PC-9 (cell line): ENCODE data around the gene PAX8. TPM values are rescaled to one million over a fixed set of nuclear protein-coding genes. Genes with fewer than 3 reads are reported as not detected.

ENCODE experiments used
- BruUV-seq: library from RNA; stranded (reverse); fragments of 400-500 nt; replicated peaks from 2 replicates; lab custom pipeline; 2021; lab: Mats Ljungman, UMichigan
- CTCF ChIA-PET: fragments of 300-600 bp; sonication (Branson Sonifier 250); formaldehyde crosslinking; loops from one replicate; lab custom pipeline; 2022; ENCODE audit warnings: antibody characterized with exemption; lab: Charles Lee
- POLR2A ChIA-PET: fragments of 300-600 bp; sonication (Branson Sonifier 250); formaldehyde crosslinking; loops from one replicate; lab custom pipeline; 2022; ENCODE audit warnings: antibody characterized with exemption; ENCODE audit not compliant: unreplicated experiment; lab: Charles Lee
- DNase-seq, 2 experiments: peaks; one replicate each; pipeline versions ENCODE4 v3.0.0 to v3.0.0-alpha.2; 2015 to 2022; ENCODE audit warnings: mixed read lengths in 1 of 2
- H2AFZ ChIP-seq: fragments of 200-600 bp; sonication (generic); 2 replicates; pipeline ENCODE4 v1.8.1; 2017; ENCODE audit warnings: antibody characterized with exemption
- H3F3A ChIP-seq: fragments of 200-600 bp; sonication (generic); 2 replicates; pipeline ENCODE4 v1.8.1; 2017; ENCODE audit warnings: antibody characterized with exemption, mild to moderate bottlenecking, low read depth; ENCODE audit not compliant: insufficient read depth
- H3K27ac ChIP-seq: fragments of 200-600 bp; sonication (generic); 2 replicates; pipeline ENCODE4 v1.6.1; 2016; ENCODE audit warnings: mixed run types
- H3K27me3 ChIP-seq: fragments of 200-600 bp; sonication (generic); 2 replicates; pipeline ENCODE4 v1.6.1; 2016; ENCODE audit warnings: low read depth, mixed run types; ENCODE audit not compliant: insufficient read depth
- H3K36me3 ChIP-seq: fragments of 200-600 bp; sonication (generic); 2 replicates; pipeline ENCODE4 v1.6.1; 2016; ENCODE audit warnings: low read depth, mixed run types
- H3K4me1 ChIP-seq: fragments of 200-600 bp; sonication (generic); replicated peaks from 2 replicates; pipeline ENCODE4 v1.6.1; 2016; ENCODE audit warnings: mixed run types; ENCODE audit not compliant: insufficient read depth
- H3K4me2 ChIP-seq: fragments of 200-600 bp; sonication (generic); 2 replicates; pipeline ENCODE4 v1.6.1; 2017; ENCODE audit warnings: mixed run types
- H3K4me3 ChIP-seq: fragments of 200-600 bp; sonication (generic); 2 replicates; pipeline ENCODE4 v1.6.1; 2016; ENCODE audit warnings: mixed run types
- H3K79me2 ChIP-seq: fragments of 200-600 bp; sonication (generic); 2 replicates; pipeline ENCODE4 v1.6.1; 2017; ENCODE audit warnings: low read depth, mixed run types
- H3K9me2 ChIP-seq: fragments of 200-600 bp; sonication (generic); 2 replicates; pipeline ENCODE4 v1.8.1; 2017; ENCODE audit warnings: mild to moderate bottlenecking; ENCODE audit not compliant: insufficient read depth
- H3K9me3 ChIP-seq: fragments of 200-600 bp; sonication (generic); 2 replicates; pipeline ENCODE4 v1.8.1; 2016; ENCODE audit warnings: low read depth; ENCODE audit not compliant: insufficient read depth
- H4K20me1 ChIP-seq: fragments of 200-600 bp; sonication (generic); 2 replicates; pipeline ENCODE4 v1.8.1; 2017; ENCODE audit not compliant: insufficient read depth
- CTCF ChIP-seq: fragments of 200-600 bp; sonication (generic); conservative IDR thresholded peaks from 2 replicates; pipeline ENCODE4 v1.6.1; 2017; ENCODE audit warnings: mixed run types, antibody characterized with exemption, mild to moderate bottlenecking, moderate library complexity
- EZH2 ChIP-seq: fragments of 200-600 bp; sonication (generic); IDR thresholded peaks from 2 replicates; pipeline ENCODE4 v1.8.0; 2017; ENCODE audit warnings: antibody characterized with exemption, low read depth
- intact Hi-C: fragments of 100-400 bp; cut with micrococcal nuclease; formaldehyde crosslinking; loops from one replicate; pipeline ENCODE4 v1.10.0; 2022; ENCODE audit not compliant: unreplicated experiment
- total RNA-seq: library from RNA; stranded (reverse); gene quantifications from 2 replicates; pipeline ENCODE4 v1.2.3, GENCODE V29; 2021

The PAX8 gene
- total RNA-seq, 1 experiment from 2014 or later, result 5.8 TPM

GRCh38 chr2:113283704-113284284 lies 5.1 kb upstream of the PAX8 start:
- Histone ChIP-seq H3F3A (peaks cover 47% of the 10 kb centered on the region), H3K4me2 (peak overlapping the region; percentile 63), H3K79me2 (no peaks in the 10 kb centered on the region), H3K27ac (peak overlapping the region; percentile 99), H3K36me3 (no peaks in the 10 kb centered on the region), H3K4me3 (no peak overlapping the region), H2AFZ (no peak overlapping the region), H4K20me1 (no peaks in the 10 kb centered on the region), H3K9me3 (no peaks in the 10 kb centered on the region), H3K4me1 (peaks cover 72% of the 10 kb centered on the region), H3K27me3 (no peaks in the 10 kb centered on the region), H3K9me2 (no peaks in the 10 kb centered on the region)
- peak; percentile 93 to 98 for DNase-seq
- intact Hi-C loops, result loop anchor here (1.0 kb wide), 4 partner anchors 42 to 204 kb away; no protein-coding TSS in a partner anchor
- no TSS peak for BruUV-seq
- ChIA-PET CTCF (interaction anchor here (0.6 kb wide), 1 partner anchor 80 kb away, joined by 4 read pairs; no protein-coding TSS in a partner anchor), POLR2A (interaction anchor here (0.6 kb wide), 3 partner anchors 18 to 398 kb away, joined by 3 to 16 read pairs (median 8); no protein-coding TSS in a partner anchor)
- TF ChIP-seq EZH2 (no peak), CTCF (no peak)

DNA sequence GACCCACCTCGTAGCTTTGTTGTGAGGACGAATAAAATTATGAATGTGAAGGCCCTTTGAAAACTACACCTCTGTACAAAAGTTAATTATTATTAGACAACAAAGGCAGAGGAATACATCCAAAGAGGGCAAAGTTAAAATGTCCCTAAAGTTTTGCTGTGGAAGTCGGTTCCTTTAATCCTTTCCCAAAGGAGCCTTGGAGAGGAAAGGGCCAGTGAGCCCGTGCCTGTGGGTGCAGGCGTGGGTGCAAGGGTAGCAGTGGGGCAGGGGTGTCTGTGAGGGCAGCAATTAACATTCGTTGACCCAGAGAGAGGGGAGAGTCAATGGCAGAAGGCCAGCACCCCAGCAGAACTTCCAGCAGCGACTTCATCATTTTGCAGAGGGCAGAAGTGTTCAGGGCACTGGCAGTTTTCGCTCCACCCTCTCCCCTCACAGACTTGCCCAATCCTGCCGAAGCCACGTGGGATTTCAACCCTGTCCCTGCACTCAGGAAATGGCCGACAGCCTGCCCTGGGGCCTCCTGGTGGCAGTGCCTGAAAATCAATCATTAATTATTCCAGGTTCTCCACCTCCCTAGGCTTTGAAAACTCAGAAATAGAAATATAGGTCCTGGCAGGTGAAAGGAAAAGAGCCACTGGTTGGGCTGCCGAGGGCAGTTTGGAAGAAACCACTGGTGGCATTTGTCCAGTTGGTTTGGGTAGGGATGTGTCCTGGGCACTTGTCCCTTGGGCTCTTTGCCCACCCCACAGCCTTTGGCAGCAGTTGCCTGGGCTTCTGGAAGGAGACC lies 4.2 kb upstream of the PAX8 start:
- H3K4me1 ChIP-seq, result peaks cover 65% of the 10 kb centered on the region
- H3K27ac ChIP-seq, result peak overlapping the region; percentile 99
- peak overlapping the region; percentile 60 for H3K4me2 ChIP-seq
- no peaks in the 10 kb centered on the region for H4K20me1 ChIP-seq
- no peaks in the 10 kb centered on the region for H3K27me3 ChIP-seq
- no peaks in the 10 kb centered on the region for H3K79me2 ChIP-seq
- H3K4me3 ChIP-seq, result no peak overlapping the region
- H3F3A ChIP-seq, result peaks cover 47% of the 10 kb centered on the region
- intact Hi-C loops, result loop anchor here (1.0 kb wide), 3 partner anchors 42 to 87 kb away; no protein-coding TSS in a partner anchor
- TF ChIP-seq EZH2 (no peak), CTCF (peak; percentile 54; the same call in 1 of the 2 replicates)
- peak; percentile 62 to 79 for DNase-seq
- H3K36me3 ChIP-seq, result no peaks in the 10 kb centered on the region
- peak overlapping the region; percentile 36; the same call in 1 of the 2 replicates for H2AFZ ChIP-seq
- CTCF ChIA-PET, result interaction anchor here (0.6 kb wide), 1 partner anchor 79 kb away, joined by 4 read pairs; no protein-coding TSS in a partner anchor
- no peaks in the 10 kb centered on the region for H3K9me3 ChIP-seq
- TSS peak; percentile 76 for BruUV-seq
- H3K9me2 ChIP-seq, result no peaks in the 10 kb centered on the region
- POLR2A ChIA-PET, result no interaction called here

GRCh38 chr2:113281910-113282746 lies 3.4 kb upstream of the PAX8 start:
- Histone ChIP-seq H3K79me2 (no peaks in the 10 kb centered on the region), H3K27ac (peak overlapping the region; percentile 99), H2AFZ (peak overlapping the region; percentile 36; the same call in 1 of the 2 replicates), H3K9me2 (no peaks in the 10 kb centered on the region), H3K4me1 (peaks cover 57% of the 10 kb centered on the region), H3K9me3 (no peaks in the 10 kb centered on the region), H3F3A (peaks cover 44% of the 10 kb centered on the region), H4K20me1 (no peaks in the 10 kb centered on the region), H3K27me3 (no peaks in the 10 kb centered on the region), H3K4me3 (no peak overlapping the region), H3K4me2 (peak overlapping the region; percentile 60), H3K36me3 (no peaks in the 10 kb centered on the region)
- ChIA-PET CTCF (no interaction called here), POLR2A (no interaction called here)
- TF ChIP-seq CTCF (no peak), EZH2 (no peak)
- intact Hi-C loops, result no loop called here
- BruUV-seq, result no TSS peak
- DNase-seq, result no peak
